Vagina (tissue), 2 donors: ENCODE results near the gene LRRC10B.

Experiments
- POLR2A ChIP-seq, 2 donors: fragments of 450-650 bp; IDR thresholded peaks; one replicate each; pipeline ENCODE4 v1.6.1; 2017; ENCODE audit warnings: antibody characterized with exemption in 2 of 2, mild to moderate bottlenecking in 2 of 2, moderate library complexity in 2 of 2
- POLR2AphosphoS5 ChIP-seq, 2 donors: sonication (generic); formaldehyde crosslinking; IDR thresholded peaks; one replicate each; pipeline ENCODE4 v1.9.0; 2017; ENCODE audit warnings: antibody characterized with exemption in 2 of 2, mild to moderate bottlenecking in 2 of 2, low read depth in 1 of 2; ENCODE audit not compliant: insufficient read depth in 1 of 2
- TF ChIP-seq, protein P1 (sequence below), 3 experiments: fragments of 450-650 bp in 2 of 3; fragments of 200-600 bp in 1 of 3; sonication (generic) in 1 of 3; IDR thresholded peaks; one replicate each; pipeline ENCODE4 v1.5.1; 2017 to 2019; ENCODE audit warnings: antibody characterized with exemption in 3 of 3, mild to moderate bottlenecking in 2 of 3, moderate library complexity in 2 of 3

DNA sequence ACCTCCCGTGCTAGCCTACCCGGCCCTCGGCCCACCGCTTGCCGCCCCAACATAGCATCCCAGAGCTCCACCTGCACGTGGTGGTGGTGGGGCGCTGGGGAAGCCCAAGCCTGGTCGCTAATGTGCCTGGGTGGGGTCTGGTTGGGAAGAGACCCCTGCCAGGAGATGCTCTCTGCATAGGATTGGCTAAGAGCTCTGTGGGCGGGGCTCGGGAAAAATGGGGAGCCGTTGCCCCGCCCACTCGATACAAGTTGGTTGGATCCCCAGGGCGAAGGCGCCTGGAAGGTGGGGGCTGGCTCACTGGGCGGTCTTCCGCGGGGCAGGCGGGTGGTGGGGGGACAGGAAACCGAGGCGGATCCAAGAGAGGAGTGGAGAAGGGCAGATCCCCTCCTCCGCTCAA lies 7.6 kb downstream of the LRRC10B start:
- TF ChIP-seq, protein P1, sequence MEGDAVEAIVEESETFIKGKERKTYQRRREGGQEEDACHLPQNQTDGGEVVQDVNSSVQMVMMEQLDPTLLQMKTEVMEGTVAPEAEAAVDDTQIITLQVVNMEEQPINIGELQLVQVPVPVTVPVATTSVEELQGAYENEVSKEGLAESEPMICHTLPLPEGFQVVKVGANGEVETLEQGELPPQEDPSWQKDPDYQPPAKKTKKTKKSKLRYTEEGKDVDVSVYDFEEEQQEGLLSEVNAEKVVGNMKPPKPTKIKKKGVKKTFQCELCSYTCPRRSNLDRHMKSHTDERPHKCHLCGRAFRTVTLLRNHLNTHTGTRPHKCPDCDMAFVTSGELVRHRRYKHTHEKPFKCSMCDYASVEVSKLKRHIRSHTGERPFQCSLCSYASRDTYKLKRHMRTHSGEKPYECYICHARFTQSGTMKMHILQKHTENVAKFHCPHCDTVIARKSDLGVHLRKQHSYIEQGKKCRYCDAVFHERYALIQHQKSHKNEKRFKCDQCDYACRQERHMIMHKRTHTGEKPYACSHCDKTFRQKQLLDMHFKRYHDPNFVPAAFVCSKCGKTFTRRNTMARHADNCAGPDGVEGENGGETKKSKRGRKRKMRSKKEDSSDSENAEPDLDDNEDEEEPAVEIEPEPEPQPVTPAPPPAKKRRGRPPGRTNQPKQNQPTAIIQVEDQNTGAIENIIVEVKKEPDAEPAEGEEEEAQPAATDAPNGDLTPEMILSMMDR (IDR thresholded peaks at IDR 0.05) = no peak
- TF ChIP-seq POLR2AphosphoS5 (IDR thresholded peaks at IDR 0.05; ENCODE audit: insufficient read depth in 1 of 2, low read depth in 1 of 2) = no peak
- TF ChIP-seq POLR2A (IDR thresholded peaks at IDR 0.05) = no peak
